IMR-90 (cell line): ENCODE results near the gene RNF212.

Source experiments
- CTCF ChIP-seq: conservative IDR thresholded peaks from 2 replicates; pipeline ENCODE4 v1.5.1; 2012; ENCODE audit warnings: mild to moderate bottlenecking, low read depth, low read length, improper control_type of control experiment
- ELK1 ChIP-seq: fragments of 150-350 bp; IDR thresholded peaks from 2 replicates; pipeline ENCODE4 v1.6.1; 2016; ENCODE audit warnings: low read depth, mild to moderate bottlenecking, low read length, moderate library complexity, borderline replicate concordance
- POLR2A ChIP-seq: IDR thresholded peaks from 2 replicates; pipeline ENCODE4 v1.6.1; 2012; ENCODE audit warnings: mild to moderate bottlenecking, low read depth, low read length

GRCh38 chr4:1022051-1022738 is 91.2 kb downstream of the RNF212 start:
- TF ChIP-seq CTCF: no peak
- TF ChIP-seq POLR2A: no peak
- no peak for TF ChIP-seq ELK1
